Uterus (tissue), 2 donors: Measurements from ENCODE around the gene PGAM1.
"Not testable (repeated sequence)": the region's sequence is repeated elsewhere in the genome, so short reads cannot be mapped to it uniquely, and the experiment has no call there.

Source experiments
- CTCF ChIP-seq, 4 experiments: fragments of 200-600 bp in 2 of 4; fragments of 450-650 bp in 2 of 4; sonication (generic) in 2 of 4; IDR thresholded peaks; one replicate each; pipeline ENCODE4 v1.5.1; 2016 to 2019; ENCODE audit warnings: antibody characterized with exemption in 4 of 4, mild to moderate bottlenecking in 2 of 4, moderate library complexity in 1 of 4
- POLR2A ChIP-seq, 2 donors: fragments of 450-650 bp; IDR thresholded peaks; one replicate each; pipeline ENCODE4 v1.6.1; 2016; ENCODE audit warnings: antibody characterized with exemption in 2 of 2, mild to moderate bottlenecking in 1 of 2, moderate library complexity in 1 of 2

GRCh38 chr10:97423757-97424098 lies 2.3 kb upstream of the PGAM1 start:
- not testable (repeated sequence) for TF ChIP-seq POLR2A, CTCF (IDR thresholded peaks at IDR 0.05)
